Mucosa of rectum (tissue), 2 donors: ENCODE data around the gene SLC6A8.

Experiments used
- H3K27ac ChIP-seq, 2 donors: one replicate each; pipeline ENCODE4 v1.7.0; 2013; ENCODE audit warnings: inconsistent platforms in 2 of 2, low read depth in 2 of 2, low read length in 2 of 2
- H3K27me3 ChIP-seq, 2 donors: one replicate each; pipeline ENCODE4 v1.7.0; 2013; ENCODE audit warnings: low read length in 2 of 2; ENCODE audit not compliant: control insufficient read depth in 2 of 2, insufficient read depth in 2 of 2
- H3K36me3 ChIP-seq, 2 donors: one replicate each; pipeline ENCODE4 v1.7.0; 2013; ENCODE audit warnings: low read length in 2 of 2; ENCODE audit not compliant: control insufficient read depth in 2 of 2, insufficient read depth in 2 of 2
- H3K4me1 ChIP-seq, 2 donors: one replicate each; pipeline ENCODE4 v1.7.0; 2013; ENCODE audit warnings: low read length in 2 of 2, mild to moderate bottlenecking in 1 of 2; ENCODE audit not compliant: control insufficient read depth in 2 of 2, insufficient read depth in 2 of 2
- H3K4me3 ChIP-seq, 2 donors: one replicate each; pipeline ENCODE4 v1.7.0; 2013; ENCODE audit warnings: low read length in 2 of 2
- H3K9ac ChIP-seq, 2 donors: one replicate each; pipeline ENCODE4 v1.7.0; 2013; ENCODE audit warnings: low read length in 2 of 2, low read depth in 1 of 2, mild to moderate bottlenecking in 1 of 2
- H3K9me3 ChIP-seq, 2 donors: one replicate each; pipeline ENCODE4 v1.7.0; 2013; ENCODE audit warnings: low read length in 2 of 2; ENCODE audit not compliant: control insufficient read depth in 2 of 2
- donor health status: healthy.
- donor health status: Normal muscosa, but diverticular disease.

The SLC6A8 gene

DNA sequence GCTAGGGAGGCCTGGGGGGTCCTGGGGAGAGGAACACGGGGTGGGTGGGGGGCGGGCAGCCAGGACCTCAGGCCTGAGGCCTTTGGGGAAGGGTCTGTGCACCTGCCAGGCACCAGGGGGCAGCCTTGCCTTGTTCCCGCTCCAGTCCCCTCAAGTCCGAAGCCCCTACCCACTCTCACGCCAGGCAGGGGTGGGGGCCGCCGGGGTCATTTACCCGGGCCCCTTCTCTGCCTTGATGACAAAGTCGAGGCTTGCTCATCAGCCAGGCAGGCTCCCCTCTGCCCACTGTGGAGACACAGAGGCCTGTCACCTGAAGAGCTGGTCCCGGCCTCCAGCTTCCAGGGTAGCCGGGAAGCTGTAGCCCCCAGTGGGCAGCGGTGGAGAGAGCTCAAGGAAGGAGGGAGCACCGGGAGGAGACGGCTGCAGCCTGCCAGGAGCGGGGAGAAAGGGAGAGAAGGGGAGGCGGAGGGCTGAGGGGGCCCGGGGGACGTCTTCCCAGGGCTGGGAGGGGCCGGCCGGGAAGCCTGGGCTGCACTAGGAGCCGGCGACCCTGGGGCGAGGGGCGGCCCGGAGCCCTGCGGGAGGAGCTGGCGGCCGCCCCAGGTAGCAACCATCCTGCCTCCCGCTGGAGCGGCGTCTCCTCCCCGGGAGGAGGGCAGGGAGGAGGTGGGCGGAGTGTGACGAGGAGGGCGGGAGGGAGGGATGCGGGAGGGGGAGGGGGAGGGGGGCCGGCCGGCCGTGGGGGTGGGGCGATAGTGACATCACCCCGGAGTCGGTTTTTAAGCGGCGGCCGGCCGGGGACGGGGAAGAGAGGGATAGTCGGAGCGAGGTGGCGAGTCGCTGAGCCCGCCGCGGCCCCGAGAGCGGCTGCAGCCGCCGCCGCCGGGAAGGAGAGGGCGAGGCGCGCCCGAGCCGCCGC is at the start of gene SLC6A8:
SLC6A8 (plus strand) TSS at position 806 of the 919 bp plus-strand sequence. CDS start 649 bp downstream, outside the sequence.
- Histone ChIP-seq H3K4me3 (peak within 1 kb of the TSS; percentile 41 to 58), H3K36me3 (no peaks in the 10 kb centered on the region), H3K27ac (peak within 1 kb of the TSS; percentile 52 to 61), H3K27me3 (no peaks in the 10 kb centered on the region), H3K4me1 (peaks cover 0 to 3% of the 10 kb centered on the region in 2 donors), H3K9ac (peak within 1 kb of the TSS in 1 of 2 donors; percentile 69), H3K9me3 (no peaks in the 10 kb centered on the region)

DNA sequence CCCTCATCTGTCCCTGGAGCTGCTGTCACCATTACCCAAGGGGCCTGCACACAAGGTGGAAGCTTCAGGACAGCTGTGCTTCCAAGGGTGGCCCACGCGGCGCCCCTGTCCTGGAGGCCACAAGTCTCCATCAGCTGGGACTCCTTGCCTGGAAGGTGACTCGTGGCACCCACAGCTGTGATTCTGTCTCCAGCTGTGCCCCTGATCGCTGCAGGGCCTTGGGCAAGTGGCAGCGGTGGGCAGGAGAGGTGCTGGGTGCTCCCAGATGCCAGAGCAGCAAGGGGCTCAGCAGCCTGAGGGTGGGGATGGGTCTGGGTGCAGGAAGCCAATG is 49.7 kb upstream of the SLC6A8 start:
- H3K27me3 ChIP-seq, result peaks cover 13 to 14% of the 10 kb centered on the region in 2 donors
- H3K4me3 ChIP-seq, result no peak overlapping the region
- H3K9ac ChIP-seq, result no peak overlapping the region
- H3K4me1 ChIP-seq, result no peaks in the 10 kb centered on the region
- H3K36me3 ChIP-seq, result no peaks in the 10 kb centered on the region
- H3K9me3 ChIP-seq, result no peaks in the 10 kb centered on the region
- no peak overlapping the region for H3K27ac ChIP-seq

DNA sequence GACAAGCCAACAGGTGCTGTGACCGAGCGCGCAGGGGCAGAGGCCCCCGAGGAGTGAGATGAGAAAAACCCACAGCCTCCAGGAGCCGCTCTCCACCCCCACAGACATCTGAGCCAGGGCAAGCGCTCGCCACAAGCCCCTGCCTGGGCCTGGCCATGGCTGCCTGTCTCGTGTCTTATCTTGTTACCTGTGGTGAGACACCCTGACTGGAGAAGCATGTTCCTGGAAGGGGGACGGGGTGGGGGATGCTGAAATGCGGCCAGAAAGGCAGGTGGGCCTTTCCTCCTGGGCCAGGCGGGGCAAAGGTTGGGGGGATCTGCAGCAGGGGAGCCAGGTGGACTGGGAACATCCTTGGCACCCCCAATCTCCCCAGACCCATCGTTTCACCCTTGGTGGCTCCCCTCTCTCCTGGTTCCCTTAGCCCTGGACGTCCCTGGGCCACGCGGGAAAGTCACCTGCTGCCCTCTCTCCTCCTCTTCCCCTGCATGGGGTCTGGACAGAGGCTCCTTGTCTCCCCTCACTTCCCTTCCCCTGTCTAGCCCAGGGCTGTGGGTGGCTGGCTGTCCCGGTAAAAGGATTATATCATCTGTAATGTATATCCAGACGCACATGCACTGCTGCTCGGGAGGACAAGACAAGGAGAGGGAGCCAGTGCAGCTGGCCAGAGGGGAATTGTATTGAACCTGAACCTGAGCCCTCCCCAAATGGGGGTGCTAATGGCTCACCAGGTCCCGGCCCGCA is 49.1 kb upstream of the SLC6A8 start:
- Histone ChIP-seq H3K9ac (no peak overlapping the region), H3K4me1 (peaks cover 0 to under 1% of the 10 kb centered on the region in 2 donors), H3K27me3 (peaks cover 13 to 17% of the 10 kb centered on the region in 2 donors), H3K27ac (no peak overlapping the region), H3K36me3 (no peaks in the 10 kb centered on the region), H3K9me3 (no peaks in the 10 kb centered on the region), H3K4me3 (no peak overlapping the region)

DNA sequence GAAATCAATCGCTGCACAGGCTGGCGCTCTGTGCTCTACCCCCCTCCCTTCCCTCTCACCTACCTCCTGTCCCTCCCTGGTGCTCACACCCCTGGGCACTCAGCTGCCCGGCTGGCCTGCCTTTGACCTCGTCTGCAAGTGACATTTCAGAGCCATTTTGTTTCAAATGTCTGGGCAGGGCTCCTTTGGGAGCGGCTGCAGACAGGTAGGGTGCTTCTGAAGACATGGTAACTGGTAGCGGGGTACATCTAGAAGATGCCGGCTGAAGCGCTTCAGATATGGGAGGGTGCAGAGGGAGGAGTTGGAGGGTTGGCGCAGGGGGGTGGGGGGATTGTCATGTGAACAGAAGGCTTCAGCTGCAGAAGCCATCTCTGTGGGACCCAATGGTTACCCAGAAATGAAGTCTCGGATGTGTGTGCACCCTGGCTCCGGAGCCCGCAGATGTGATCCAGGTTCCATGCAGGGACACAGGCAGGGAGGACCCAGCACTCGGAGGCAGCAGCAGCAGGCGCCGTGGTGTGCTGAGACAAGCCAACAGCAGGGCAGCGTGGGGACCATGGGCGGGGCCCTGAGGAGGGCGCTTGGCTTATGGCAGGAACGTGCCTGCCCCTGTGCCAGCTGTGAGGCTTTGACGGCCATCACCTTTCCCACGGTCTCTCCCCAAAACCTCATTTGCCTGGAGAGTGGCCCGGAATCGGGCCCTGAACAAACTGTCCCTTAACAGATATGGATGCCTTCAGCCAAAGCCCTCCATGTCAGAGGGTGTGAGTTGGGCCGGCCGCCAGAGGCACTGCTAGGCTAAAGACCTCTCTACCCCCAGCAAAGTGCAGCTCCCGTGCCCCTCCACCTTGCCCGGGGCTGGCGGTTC is 48.3 kb upstream of the SLC6A8 start:
- peaks cover 13 to 21% of the 10 kb centered on the region in 2 donors for H3K27me3 ChIP-seq
- no peak overlapping the region for H3K27ac ChIP-seq
- H3K9me3 ChIP-seq, result no peaks in the 10 kb centered on the region
- H3K36me3 ChIP-seq, result no peaks in the 10 kb centered on the region
- peaks cover 0 to 4% of the 10 kb centered on the region in 2 donors for H3K4me1 ChIP-seq
- H3K4me3 ChIP-seq, result no peak overlapping the region
- H3K9ac ChIP-seq, result no peak overlapping the region

DNA sequence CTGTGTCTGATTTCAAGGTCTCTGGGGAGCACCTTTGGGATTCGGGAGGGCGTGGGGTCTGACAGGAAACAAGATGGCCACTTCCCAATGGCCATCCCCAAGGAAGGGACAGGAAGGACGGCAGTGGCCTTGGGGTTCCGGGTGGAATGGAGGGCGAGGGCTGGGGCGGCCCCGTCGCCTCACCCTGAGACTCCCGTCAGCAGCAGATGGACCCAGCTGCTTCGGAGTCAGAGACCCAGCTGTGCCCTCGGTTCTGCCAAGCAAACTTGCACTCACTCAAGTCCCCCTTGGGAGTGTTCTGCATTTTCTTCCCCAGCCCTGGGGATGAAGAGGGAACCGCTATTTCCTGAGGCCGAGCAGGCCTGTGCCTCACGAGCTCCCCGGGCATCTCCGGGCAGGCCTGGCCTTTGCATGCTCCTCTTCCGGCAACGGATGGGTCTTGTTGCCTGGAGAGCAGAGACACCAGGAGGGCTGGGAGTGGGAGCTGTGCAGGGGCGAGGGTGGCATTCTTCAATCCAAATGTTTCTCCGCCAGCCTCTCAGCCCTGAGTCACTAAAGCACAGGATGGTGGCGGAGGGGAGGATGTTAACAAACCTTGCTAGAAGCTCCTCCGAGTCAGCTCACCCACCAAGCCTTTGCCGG is 47.6 kb upstream of the SLC6A8 start:
- Histone ChIP-seq H3K9me3 (no peaks in the 10 kb centered on the region), H3K4me1 (peaks cover 0 to 4% of the 10 kb centered on the region in 2 donors), H3K36me3 (no peaks in the 10 kb centered on the region), H3K27ac (no peak overlapping the region), H3K4me3 (no peak overlapping the region), H3K9ac (no peak overlapping the region), H3K27me3 (peaks cover 14 to 27% of the 10 kb centered on the region in 2 donors)

DNA sequence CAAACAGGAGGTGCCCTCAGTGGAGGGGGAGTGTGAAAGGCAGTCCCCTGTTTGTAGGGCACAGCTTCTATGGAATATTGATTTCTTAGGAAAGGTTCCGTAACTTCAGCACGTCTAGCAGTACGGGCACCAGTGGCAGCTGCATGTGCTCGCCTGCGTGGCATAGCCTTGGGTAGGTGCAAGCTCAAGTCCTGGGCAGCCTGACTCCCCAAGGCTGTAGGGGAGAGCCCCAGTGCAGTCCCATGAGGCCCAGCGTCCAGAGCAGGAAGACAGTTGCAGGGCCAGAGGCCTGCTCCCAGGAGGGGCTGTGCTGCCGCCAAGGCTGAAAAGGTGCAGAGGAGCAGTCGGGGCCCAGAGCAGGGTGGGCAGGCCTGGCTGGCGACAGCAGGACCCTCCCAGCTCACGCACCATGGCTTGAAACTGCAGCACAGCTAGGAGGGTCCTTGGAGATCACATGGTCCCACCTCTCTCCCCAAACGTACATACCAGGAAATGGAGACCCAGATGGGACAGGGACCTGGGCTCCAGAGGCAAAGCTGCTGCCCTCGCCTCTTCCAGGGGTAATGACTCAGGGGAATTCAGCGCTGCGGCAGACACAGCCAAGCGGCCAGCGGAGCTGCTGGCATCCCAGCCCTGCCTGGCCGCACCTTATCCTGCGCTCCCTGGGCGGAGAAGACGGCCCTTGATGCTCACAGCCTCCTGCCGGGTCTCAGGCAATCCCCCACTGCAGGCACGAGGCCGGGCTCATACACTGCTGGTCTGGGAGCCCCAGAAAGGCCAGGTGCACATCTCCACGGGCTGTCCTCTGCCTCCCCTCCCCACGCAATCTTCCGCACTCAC is 46.8 kb upstream of the SLC6A8 start:
- Histone ChIP-seq H3K27ac (no peak overlapping the region), H3K4me3 (no peak overlapping the region), H3K27me3 (peaks cover 17 to 34% of the 10 kb centered on the region in 2 donors), H3K9me3 (no peaks in the 10 kb centered on the region), H3K9ac (no peak overlapping the region), H3K36me3 (no peaks in the 10 kb centered on the region), H3K4me1 (peaks cover 0 to 4% of the 10 kb centered on the region in 2 donors)

DNA sequence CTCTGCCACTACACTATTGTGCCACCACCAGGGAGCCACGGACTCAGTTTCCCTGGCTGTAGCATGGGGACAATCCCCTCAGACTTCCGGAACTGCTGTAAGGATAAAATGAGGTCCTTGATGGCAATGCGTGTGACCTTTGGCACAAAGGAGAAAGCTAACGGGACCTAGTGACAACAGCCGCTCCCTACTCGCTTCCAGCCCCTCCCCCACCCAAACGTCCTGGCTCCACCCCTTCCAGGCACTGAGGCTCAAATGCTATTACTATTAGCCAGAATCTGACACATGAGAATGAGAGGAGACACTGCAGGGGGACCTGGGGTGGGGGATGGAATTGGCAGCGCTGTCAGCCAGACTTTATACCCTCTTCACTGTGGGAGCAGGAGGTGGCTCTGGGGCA is 46.1 kb upstream of the SLC6A8 start:
- Histone ChIP-seq H3K36me3 (no peaks in the 10 kb centered on the region), H3K27me3 (peaks cover 19 to 41% of the 10 kb centered on the region in 2 donors)

DNA sequence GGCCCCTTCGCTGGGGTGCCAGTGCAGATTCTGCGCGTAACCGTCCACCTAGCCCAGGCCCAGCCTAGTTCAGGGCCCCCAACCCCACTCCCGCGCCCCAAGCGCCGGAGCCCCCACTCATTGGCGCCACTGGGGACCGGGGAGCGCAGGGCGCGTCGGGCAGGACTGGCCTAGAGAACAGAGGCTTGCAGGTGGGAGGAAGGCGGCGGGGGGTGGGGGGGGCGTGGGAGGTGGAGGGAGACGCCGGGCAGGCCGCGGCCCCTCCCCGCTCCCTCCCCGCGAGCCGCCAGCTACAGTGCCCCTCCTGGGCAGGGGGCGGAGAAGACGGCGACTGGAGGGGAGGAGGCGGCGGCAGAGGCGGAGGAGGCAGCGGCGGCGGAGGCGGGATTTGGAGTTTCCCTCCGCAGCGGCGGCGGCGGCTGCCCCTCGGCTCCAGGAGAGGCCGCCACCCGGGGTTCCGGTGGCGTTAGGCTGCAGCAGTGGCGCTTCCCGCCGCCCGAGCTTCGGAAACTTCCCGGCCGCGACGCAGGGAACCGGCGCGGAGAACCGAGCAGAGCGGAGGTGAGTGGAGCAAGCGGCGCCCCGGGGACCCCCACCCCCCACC is 45.6 kb upstream of the SLC6A8 start:
- peaks cover 0 to 4% of the 10 kb centered on the region in 2 donors for H3K4me1 ChIP-seq
- H3K9me3 ChIP-seq, result no peaks in the 10 kb centered on the region
- peaks cover 20 to 43% of the 10 kb centered on the region in 2 donors for H3K27me3 ChIP-seq
- H3K36me3 ChIP-seq, result no peaks in the 10 kb centered on the region
- H3K9ac ChIP-seq, result no peak overlapping the region
- no peak overlapping the region for H3K4me3 ChIP-seq
- no peak overlapping the region for H3K27ac ChIP-seq

More for the DNA sequence above, 46.1 kb upstream of the SLC6A8 start:
- Histone ChIP-seq H3K9ac (no peak overlapping the region), H3K27ac (no peak overlapping the region), H3K4me3 (no peak overlapping the region), H3K4me1 (peaks cover 0 to 4% of the 10 kb centered on the region in 2 donors), H3K9me3 (no peaks in the 10 kb centered on the region)
